Liver (tissue), 3 donors: ENCODE data around the gene CEACAM21.

Experiments used
- EGR1 ChIP-seq, 2 donors: IDR thresholded peaks; 2 replicates each; pipeline ENCODE4 v1.6.1; 2016 to 2018; ENCODE audit warnings: antibody characterized with exemption in 2 of 2, low read depth in 2 of 2
- FOXA1 ChIP-seq: IDR thresholded peaks from 2 replicates; pipeline ENCODE4 v1.6.1; 2016; ENCODE audit warnings: antibody characterized with exemption
- HNF4A ChIP-seq, 2 donors: conservative IDR thresholded peaks; 2 replicates each; pipeline ENCODE4 v1.6.1; 2016; ENCODE audit warnings: antibody characterized with exemption in 2 of 2, mild to moderate bottlenecking in 2 of 2
- JUND ChIP-seq, 2 donors: IDR thresholded peaks; 2 replicates each; pipeline ENCODE4 v1.6.1; 2016; ENCODE audit warnings: antibody characterized with exemption in 2 of 2
- RAD21 ChIP-seq, 2 donors: IDR thresholded peaks; 2 replicates each; pipeline ENCODE4 v1.6.1; 2016; ENCODE audit warnings: antibody characterized with exemption in 2 of 2, mild to moderate bottlenecking in 2 of 2
- SP1 ChIP-seq: IDR thresholded peaks from 2 replicates; pipeline ENCODE4 v1.6.1; 2018; ENCODE audit warnings: antibody characterized with exemption, mild to moderate bottlenecking
- TAF1 ChIP-seq: conservative IDR thresholded peaks from 2 replicates; pipeline ENCODE4 v1.6.1; 2016; ENCODE audit warnings: antibody characterized with exemption, mild to moderate bottlenecking
- YY1 ChIP-seq: IDR thresholded peaks from 2 replicates; pipeline ENCODE4 v1.6.1; 2016; ENCODE audit warnings: antibody characterized with exemption, mild to moderate bottlenecking
- TF ChIP-seq, protein P1 (sequence below): fragments of 150-350 bp; IDR thresholded peaks from 2 replicates; pipeline ENCODE4 v1.5.1; 2017; ENCODE audit warnings: improper control_type of control experiment, low read depth, low read length; ENCODE audit not compliant: missing input control
- TF ChIP-seq, protein P2 (sequence below): IDR thresholded peaks from 2 replicates; pipeline ENCODE4 v1.6.1; 2016; ENCODE audit warnings: antibody characterized with exemption, mild to moderate bottlenecking
- TF ChIP-seq, protein P3 (sequence below): IDR thresholded peaks from 2 replicates; pipeline ENCODE4 v1.6.1; 2016; ENCODE audit warnings: antibody characterized with exemption
- TF ChIP-seq, protein P4 (sequence below): IDR thresholded peaks from 2 replicates; pipeline ENCODE4 v1.6.1; 2016; ENCODE audit warnings: antibody characterized with exemption
- donor health status: healthy.
- donor health status: healthy.

DNA sequence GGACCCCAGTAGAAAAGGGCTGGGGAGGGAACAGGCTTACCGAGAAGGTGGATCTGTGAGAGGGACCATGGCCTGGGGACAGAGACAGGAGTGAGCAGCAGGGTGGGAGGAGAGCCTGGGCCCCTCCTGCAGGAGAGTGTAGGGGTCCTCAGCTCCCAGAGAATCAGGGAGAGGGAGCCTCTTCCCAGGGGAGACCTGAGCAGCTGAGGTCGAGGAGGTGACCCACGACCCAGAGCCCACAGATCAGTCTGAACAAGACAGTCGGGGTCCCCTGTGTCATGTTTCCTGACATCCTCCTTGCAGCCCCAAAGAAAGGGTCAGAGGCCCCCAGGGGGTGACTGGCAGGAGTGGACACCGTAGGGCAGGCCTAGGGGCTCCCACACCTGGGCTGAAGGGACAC lies 44.2 kb downstream of the CEACAM21 start:
- TF ChIP-seq, protein P1, sequence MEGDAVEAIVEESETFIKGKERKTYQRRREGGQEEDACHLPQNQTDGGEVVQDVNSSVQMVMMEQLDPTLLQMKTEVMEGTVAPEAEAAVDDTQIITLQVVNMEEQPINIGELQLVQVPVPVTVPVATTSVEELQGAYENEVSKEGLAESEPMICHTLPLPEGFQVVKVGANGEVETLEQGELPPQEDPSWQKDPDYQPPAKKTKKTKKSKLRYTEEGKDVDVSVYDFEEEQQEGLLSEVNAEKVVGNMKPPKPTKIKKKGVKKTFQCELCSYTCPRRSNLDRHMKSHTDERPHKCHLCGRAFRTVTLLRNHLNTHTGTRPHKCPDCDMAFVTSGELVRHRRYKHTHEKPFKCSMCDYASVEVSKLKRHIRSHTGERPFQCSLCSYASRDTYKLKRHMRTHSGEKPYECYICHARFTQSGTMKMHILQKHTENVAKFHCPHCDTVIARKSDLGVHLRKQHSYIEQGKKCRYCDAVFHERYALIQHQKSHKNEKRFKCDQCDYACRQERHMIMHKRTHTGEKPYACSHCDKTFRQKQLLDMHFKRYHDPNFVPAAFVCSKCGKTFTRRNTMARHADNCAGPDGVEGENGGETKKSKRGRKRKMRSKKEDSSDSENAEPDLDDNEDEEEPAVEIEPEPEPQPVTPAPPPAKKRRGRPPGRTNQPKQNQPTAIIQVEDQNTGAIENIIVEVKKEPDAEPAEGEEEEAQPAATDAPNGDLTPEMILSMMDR: no peak
- TF ChIP-seq SP1 (no peak), RAD21 (IDR thresholded peaks at IDR 0.05) (no peak), EGR1 (IDR thresholded peaks at IDR 0.05; ENCODE audit: low read depth in 2 of 2) (no peak), JUND (IDR thresholded peaks at IDR 0.05) (no peak), TAF1 (no peak), YY1 (no peak), FOXA1 (no peak), HNF4A (conservative IDR thresholded peaks at IDR 0.05) (no peak)
- TF ChIP-seq, protein P2, sequence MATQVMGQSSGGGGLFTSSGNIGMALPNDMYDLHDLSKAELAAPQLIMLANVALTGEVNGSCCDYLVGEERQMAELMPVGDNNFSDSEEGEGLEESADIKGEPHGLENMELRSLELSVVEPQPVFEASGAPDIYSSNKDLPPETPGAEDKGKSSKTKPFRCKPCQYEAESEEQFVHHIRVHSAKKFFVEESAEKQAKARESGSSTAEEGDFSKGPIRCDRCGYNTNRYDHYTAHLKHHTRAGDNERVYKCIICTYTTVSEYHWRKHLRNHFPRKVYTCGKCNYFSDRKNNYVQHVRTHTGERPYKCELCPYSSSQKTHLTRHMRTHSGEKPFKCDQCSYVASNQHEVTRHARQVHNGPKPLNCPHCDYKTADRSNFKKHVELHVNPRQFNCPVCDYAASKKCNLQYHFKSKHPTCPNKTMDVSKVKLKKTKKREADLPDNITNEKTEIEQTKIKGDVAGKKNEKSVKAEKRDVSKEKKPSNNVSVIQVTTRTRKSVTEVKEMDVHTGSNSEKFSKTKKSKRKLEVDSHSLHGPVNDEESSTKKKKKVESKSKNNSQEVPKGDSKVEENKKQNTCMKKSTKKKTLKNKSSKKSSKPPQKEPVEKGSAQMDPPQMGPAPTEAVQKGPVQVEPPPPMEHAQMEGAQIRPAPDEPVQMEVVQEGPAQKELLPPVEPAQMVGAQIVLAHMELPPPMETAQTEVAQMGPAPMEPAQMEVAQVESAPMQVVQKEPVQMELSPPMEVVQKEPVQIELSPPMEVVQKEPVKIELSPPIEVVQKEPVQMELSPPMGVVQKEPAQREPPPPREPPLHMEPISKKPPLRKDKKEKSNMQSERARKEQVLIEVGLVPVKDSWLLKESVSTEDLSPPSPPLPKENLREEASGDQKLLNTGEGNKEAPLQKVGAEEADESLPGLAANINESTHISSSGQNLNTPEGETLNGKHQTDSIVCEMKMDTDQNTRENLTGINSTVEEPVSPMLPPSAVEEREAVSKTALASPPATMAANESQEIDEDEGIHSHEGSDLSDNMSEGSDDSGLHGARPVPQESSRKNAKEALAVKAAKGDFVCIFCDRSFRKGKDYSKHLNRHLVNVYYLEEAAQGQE: no peak
- TF ChIP-seq, protein P3, sequence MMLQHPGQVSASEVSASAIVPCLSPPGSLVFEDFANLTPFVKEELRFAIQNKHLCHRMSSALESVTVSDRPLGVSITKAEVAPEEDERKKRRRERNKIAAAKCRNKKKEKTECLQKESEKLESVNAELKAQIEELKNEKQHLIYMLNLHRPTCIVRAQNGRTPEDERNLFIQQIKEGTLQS: no peak
- TF ChIP-seq, protein P4, sequence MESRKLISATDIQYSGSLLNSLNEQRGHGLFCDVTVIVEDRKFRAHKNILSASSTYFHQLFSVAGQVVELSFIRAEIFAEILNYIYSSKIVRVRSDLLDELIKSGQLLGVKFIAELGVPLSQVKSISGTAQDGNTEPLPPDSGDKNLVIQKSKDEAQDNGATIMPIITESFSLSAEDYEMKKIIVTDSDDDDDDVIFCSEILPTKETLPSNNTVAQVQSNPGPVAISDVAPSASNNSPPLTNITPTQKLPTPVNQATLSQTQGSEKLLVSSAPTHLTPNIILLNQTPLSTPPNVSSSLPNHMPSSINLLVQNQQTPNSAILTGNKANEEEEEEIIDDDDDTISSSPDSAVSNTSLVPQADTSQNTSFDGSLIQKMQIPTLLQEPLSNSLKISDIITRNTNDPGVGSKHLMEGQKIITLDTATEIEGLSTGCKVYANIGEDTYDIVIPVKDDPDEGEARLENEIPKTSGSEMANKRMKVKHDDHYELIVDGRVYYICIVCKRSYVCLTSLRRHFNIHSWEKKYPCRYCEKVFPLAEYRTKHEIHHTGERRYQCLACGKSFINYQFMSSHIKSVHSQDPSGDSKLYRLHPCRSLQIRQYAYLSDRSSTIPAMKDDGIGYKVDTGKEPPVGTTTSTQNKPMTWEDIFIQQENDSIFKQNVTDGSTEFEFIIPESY: no peak
